ENCODE results near the gene CENPH. TPM values are rescaled to one million over a fixed set of nuclear protein-coding genes. Genes with fewer than 3 reads are reported as not detected.

CENPH gene
- total RNA-seq, 4 donors from 2014 or later = 1.3 to 6.3 (median 4.1) TPM

DNA sequence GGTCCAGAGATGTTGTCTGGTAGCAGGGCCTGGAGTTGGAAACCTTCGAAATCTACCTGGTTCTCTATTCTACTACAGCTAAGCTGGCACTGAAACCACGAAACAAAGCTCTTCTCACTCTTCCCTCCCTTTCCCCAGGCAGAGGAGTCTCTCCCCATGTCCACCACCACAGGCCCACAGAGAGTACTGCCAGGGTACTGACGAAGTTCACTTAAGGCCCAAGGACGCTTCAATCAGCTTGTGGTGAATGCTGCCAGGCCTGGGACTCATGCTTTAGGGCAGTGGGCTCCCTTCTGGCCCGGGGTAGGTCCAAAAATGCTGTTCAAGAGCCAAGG, 39.7 kb upstream of the CENPH start:
- WGBS, 2 donors = 86 to 91% methylated on average over 5 of the region's 5 CpGs
- TF ChIP-seq POLR2A (IDR thresholded peaks at IDR 0.05) (no peak), EP300 (IDR thresholded peaks at IDR 0.05) (no peak)
- TF ChIP-seq, protein P1, sequence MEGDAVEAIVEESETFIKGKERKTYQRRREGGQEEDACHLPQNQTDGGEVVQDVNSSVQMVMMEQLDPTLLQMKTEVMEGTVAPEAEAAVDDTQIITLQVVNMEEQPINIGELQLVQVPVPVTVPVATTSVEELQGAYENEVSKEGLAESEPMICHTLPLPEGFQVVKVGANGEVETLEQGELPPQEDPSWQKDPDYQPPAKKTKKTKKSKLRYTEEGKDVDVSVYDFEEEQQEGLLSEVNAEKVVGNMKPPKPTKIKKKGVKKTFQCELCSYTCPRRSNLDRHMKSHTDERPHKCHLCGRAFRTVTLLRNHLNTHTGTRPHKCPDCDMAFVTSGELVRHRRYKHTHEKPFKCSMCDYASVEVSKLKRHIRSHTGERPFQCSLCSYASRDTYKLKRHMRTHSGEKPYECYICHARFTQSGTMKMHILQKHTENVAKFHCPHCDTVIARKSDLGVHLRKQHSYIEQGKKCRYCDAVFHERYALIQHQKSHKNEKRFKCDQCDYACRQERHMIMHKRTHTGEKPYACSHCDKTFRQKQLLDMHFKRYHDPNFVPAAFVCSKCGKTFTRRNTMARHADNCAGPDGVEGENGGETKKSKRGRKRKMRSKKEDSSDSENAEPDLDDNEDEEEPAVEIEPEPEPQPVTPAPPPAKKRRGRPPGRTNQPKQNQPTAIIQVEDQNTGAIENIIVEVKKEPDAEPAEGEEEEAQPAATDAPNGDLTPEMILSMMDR (IDR thresholded peaks at IDR 0.05) = no peak
- Histone ChIP-seq H3K36me3 (no peaks in the 10 kb centered on the region), H3K27ac (no peak overlapping the region), H3K9me3 (no peaks in the 10 kb centered on the region), H3K4me1 (no peaks in the 10 kb centered on the region), H3K27me3 (no peaks in the 10 kb centered on the region), H3K4me3 (no peak overlapping the region)
- DNase-seq (ENCODE audit: low spot score in 2 of 2) = no peak

DNA sequence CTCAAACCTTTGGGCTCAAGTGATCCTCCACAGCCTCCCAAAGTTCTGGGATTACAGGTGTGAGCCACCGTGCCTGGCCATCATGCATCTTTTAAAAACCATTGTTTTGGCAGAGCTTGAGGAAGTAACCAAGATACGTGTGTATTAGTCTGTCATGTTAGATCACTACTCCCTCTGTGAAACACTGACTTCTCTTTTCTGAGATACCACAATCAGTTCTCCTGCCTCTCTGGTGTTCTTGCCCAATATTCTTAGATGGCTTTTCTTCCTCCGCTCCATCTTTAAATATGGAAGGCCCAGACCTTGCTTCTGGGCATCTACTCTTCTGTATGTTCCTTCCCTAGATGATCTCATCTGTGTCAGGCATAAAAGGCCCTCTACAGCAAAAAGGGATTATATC, 36.7 kb upstream of the CENPH start:
- Histone ChIP-seq H3K4me1 (no peaks in the 10 kb centered on the region), H3K36me3 (no peaks in the 10 kb centered on the region), H3K9me3 (no peaks in the 10 kb centered on the region), H3K27ac (no peak overlapping the region), H3K27me3 (no peaks in the 10 kb centered on the region), H3K4me3 (no peak overlapping the region)
- 77 to 84% methylated on average over 3 of the region's 3 CpGs for WGBS, 2 donors
- TF ChIP-seq, protein P1 (IDR thresholded peaks at IDR 0.05) = no peak
- TF ChIP-seq POLR2A (IDR thresholded peaks at IDR 0.05) (no peak), EP300 (IDR thresholded peaks at IDR 0.05) (no peak)
- DNase-seq (ENCODE audit: low spot score in 2 of 2) = no peak

DNA sequence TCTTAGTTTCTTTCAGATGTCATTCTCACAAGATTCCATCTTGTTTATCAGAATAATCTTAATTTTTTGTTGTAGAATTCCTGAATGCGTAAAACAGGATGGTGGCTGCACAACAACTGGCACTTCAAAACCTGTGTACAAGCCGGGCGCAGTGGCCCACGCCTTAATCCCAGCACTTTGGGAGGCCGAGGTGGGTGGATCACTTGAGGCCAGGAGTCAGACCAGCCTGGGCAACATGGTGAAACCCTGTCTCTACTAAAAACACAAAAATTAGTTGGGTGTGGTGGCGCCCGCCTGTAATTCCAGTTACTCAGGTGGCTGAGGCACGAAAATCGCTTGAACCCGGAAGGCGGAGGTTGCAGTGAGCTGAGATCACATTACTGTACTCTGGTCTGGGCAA, 32.9 kb upstream of the CENPH start:
- Histone ChIP-seq H3K4me1 (no peaks in the 10 kb centered on the region), H3K27me3 (no peaks in the 10 kb centered on the region), H3K4me3 (no peak overlapping the region), H3K9me3 (no peaks in the 10 kb centered on the region), H3K36me3 (no peaks in the 10 kb centered on the region), H3K27ac (no peak overlapping the region)
- TF ChIP-seq, protein P1 (IDR thresholded peaks at IDR 0.05) = no peak
- TF ChIP-seq EP300 (IDR thresholded peaks at IDR 0.05) = no peak
- TF ChIP-seq POLR2A (IDR thresholded peaks at IDR 0.05) = no peak
- WGBS, 2 donors = 95 to 97% methylated on average over 11 of the region's 11 CpGs
- DNase-seq (ENCODE audit: low spot score in 2 of 2) = no peak

DNA sequence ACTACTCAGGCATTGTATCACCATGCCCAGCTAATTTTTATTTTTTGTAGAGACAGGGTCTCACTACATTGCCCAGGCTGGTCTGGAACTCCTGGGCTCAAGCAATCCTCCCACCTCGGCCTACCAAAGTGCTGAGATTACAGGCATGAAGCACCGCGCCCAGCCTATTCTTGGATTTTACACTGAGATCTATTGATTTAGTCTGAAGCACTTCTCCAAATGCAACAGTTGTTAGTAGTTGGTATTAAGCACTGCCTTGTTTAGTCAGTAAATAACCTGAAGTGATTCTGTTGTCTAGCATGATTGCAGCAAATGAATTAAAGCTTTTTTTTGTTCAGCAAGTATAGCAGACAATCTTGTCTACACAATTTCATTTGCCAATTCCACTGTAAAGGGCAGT, 31.3 kb upstream of the CENPH start:
- Histone ChIP-seq H3K27ac (no peak overlapping the region), H3K27me3 (no peaks in the 10 kb centered on the region), H3K4me3 (no peak overlapping the region), H3K36me3 (no peaks in the 10 kb centered on the region), H3K9me3 (no peaks in the 10 kb centered on the region), H3K4me1 (no peaks in the 10 kb centered on the region)
- DNase-seq (ENCODE audit: low spot score in 2 of 2) = no peak
- no peak for TF ChIP-seq EP300 (IDR thresholded peaks at IDR 0.05)
- no peak for TF ChIP-seq POLR2A (IDR thresholded peaks at IDR 0.05)
- TF ChIP-seq, protein P1 (IDR thresholded peaks at IDR 0.05) = no peak
- WGBS, 2 donors = 88 to 92% methylated on average over 3 of the region's 3 CpGs

DNA sequence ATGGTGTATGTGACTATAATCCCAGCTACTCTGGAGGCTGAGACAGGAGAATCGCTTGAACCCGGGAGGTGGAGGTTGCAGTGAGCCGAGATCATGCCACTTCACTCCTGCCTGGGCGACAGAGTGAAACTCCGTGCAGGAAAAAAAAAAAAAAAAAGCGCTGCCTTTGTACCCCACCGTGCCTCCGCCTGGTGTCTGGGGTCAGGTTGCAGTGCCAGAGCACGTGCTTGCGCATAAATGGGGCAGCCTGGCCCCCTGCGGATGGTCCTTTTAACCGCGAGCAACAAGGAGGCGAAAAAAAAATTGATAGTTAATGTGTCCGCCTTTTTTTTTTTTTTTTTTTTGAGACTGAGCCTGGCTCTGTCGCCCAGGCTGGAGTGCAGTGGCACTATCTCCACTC, 28.7 kb upstream of the CENPH start:
- 88 to 89% methylated on average over 16 of the region's 16 CpGs for WGBS, 2 donors
- DNase-seq (ENCODE audit: low spot score in 2 of 2) = no peak

More for the DNA sequence above, 28.7 kb upstream of the CENPH start:
- Histone ChIP-seq H3K27me3 (no peaks in the 10 kb centered on the region), H3K27ac (no peak overlapping the region), H3K9me3 (no peaks in the 10 kb centered on the region), H3K36me3 (no peaks in the 10 kb centered on the region), H3K4me3 (no peak overlapping the region), H3K4me1 (no peaks in the 10 kb centered on the region)
- TF ChIP-seq POLR2A (IDR thresholded peaks at IDR 0.05) = no peak
- TF ChIP-seq, protein P1 (IDR thresholded peaks at IDR 0.05) = no peak

Data from tibial nerve (tissue), 4 donors.